NCI-H2029 (cell line): ENCODE measurements around the gene FYTTD1.

Experiments used
- DNase-seq: peaks from one replicate; lab custom pipeline; 2025; lab: John Stamatoyannopoulos, UW

FYTTD1 gene

GRCh38 chr3:197836244-197836643 is 86.6 kb downstream of the FYTTD1 start:
- no peak for DNase-seq
